K562 (cell line): ENCODE measurements around the gene DDHD1. TPM values are rescaled to one million over a fixed set of nuclear protein-coding genes. Genes with fewer than 3 reads are reported as not detected.

Source experiments
- ATAC-seq: fragments of 200-7000 bp; cut with Tn5 transposase; 3 replicates; pipeline ENCODE4 v1.9.1; 2020; ENCODE audit warnings: moderate library complexity
- BruUV-seq: library from RNA; stranded (reverse); fragments of 400-500 nt; replicated peaks from 2 replicates; lab custom pipeline; 2021; lab: Mats Ljungman, UMichigan
- CTCF ChIA-PET: fragments of 300-600 bp; formaldehyde crosslinking; extraction: SDS; loops from one replicate; lab custom pipeline; 2021; ENCODE audit warnings: low intra/inter-chr PET ratio; lab: Yijun Ruan, JAX
- POLR2A ChIA-PET: fragments of 300-600, 350-650 bp; sonication (Branson Sonifier 250); formaldehyde crosslinking; extraction: SDS; loops from one replicate; lab custom pipeline; 2021; ENCODE audit warnings: antibody characterized with exemption, inconsistent platforms; lab: Yijun Ruan, JAX
- DNase-seq, 4 experiments: peaks; one replicate each; pipeline versions ENCODE4 v3.0.0 to v3.0.0-alpha.2; 2011 to 2018; ENCODE audit warnings: low spot score in 3 of 4, mixed read lengths in 3 of 4; ENCODE audit errors: extremely low read depth in 1 of 4
- FAIRE-seq: peaks from 2 replicates; lab custom pipeline; 2011; peaks lifted over from hg19 to GRCh38; lab: Jason Lieb, UNC
- H2AFZ ChIP-seq: 2 replicates; pipeline ENCODE4 v1.6.0; 2011; ENCODE audit warnings: low read depth, low read length, control low read depth, inconsistent platforms
- H3K27ac ChIP-seq: fragments of 200-600 bp; 3 replicates; pipeline ENCODE4 v1.8.0; 2011; ENCODE audit warnings: low read depth, mild to moderate bottlenecking, control low read depth, inconsistent platforms, low read length, moderate library complexity, mixed read lengths; ENCODE audit errors: extremely low read depth
- H3K27me3 ChIP-seq, 2 experiments: fragments of 300-600 bp in 1 of 2; 2 replicates in 1 of 2; 3 replicates in 1 of 2; pipeline versions ENCODE4 v1.6.0 to v1.8.0; 2011; ENCODE audit warnings: inconsistent platforms in 2 of 2, low read length in 2 of 2, mild to moderate bottlenecking in 1 of 2, mixed read lengths in 1 of 2, moderate library complexity in 1 of 2; ENCODE audit not compliant: control insufficient read depth in 2 of 2, insufficient read depth in 2 of 2
- H3K36me3 ChIP-seq: fragments of 300-600 bp; 3 replicates; pipeline ENCODE4 v1.8.0; 2011; ENCODE audit warnings: mild to moderate bottlenecking, low read length, inconsistent platforms; ENCODE audit not compliant: control insufficient read depth, insufficient read depth
- H3K4me1 ChIP-seq, 2 experiments: fragments of 200-600 bp in 1 of 2; replicated peaks in 1 of 2; 2 replicates in 1 of 2; 3 replicates in 1 of 2; pipeline versions ENCODE4 v1.5.1 to v1.8.0; 2011; ENCODE audit warnings: inconsistent platforms in 2 of 2, low read length in 2 of 2, mild to moderate bottlenecking in 1 of 2, mixed read lengths in 1 of 2, moderate library complexity in 1 of 2; ENCODE audit not compliant: control insufficient read depth in 2 of 2, insufficient read depth in 2 of 2
- H3K4me2 ChIP-seq: 2 replicates; pipeline ENCODE4 v1.6.1; 2011; ENCODE audit warnings: low read length, control low read depth, inconsistent platforms, mixed read lengths; ENCODE audit not compliant: insufficient read depth
- H3K4me3 ChIP-seq: fragments of 200-600 bp; sonication (generic), shearing (Covaris generic); 2 replicates; pipeline ENCODE4 v1.5.1; 2016; ENCODE audit warnings: control low read depth, inconsistent platforms
- H3K79me2 ChIP-seq: fragments of 200-600 bp; 3 replicates; pipeline ENCODE4 v1.8.0; 2011; ENCODE audit warnings: low read length, inconsistent platforms; ENCODE audit not compliant: control insufficient read depth, insufficient read depth
- H3K9ac ChIP-seq, 2 experiments: 2 replicates each; pipeline versions ENCODE4 v1.6.0 to v1.6.1; 2011; ENCODE audit warnings: low read depth in 2 of 2, low read length in 2 of 2, control low read depth in 1 of 2, inconsistent platforms in 1 of 2, mild to moderate bottlenecking in 1 of 2, mixed read lengths in 1 of 2; ENCODE audit not compliant: insufficient read depth in 1 of 2
- H3K9me1 ChIP-seq: one replicate; pipeline ENCODE4 v1.6.0; 2011; ENCODE audit warnings: inconsistent platforms, mild to moderate bottlenecking, low read length, moderate library complexity; ENCODE audit not compliant: control insufficient read depth, insufficient read depth
- H3K9me3 ChIP-seq: replicated peaks from 2 replicates; pipeline ENCODE4 v1.5.1; 2011; ENCODE audit warnings: low read depth, low read length, inconsistent platforms; ENCODE audit not compliant: control insufficient read depth, insufficient read depth
- H4K20me1 ChIP-seq: replicated peaks from 2 replicates; pipeline ENCODE4 v1.6.1; 2011; ENCODE audit warnings: low read length, inconsistent platforms, mixed read lengths; ENCODE audit not compliant: control insufficient read depth, insufficient read depth
- CHAMP1 ChIP-seq: fragments of 450-650 bp; IDR thresholded peaks from 2 replicates; pipeline ENCODE4 v1.6.1; 2016; ENCODE audit warnings: mild to moderate bottlenecking
- CTCF ChIP-seq, 3 experiments: IDR thresholded peaks in 2 of 3; conservative IDR thresholded peaks in 1 of 3; 2 replicates each; pipeline ENCODE4 v1.5.1; 2011 to 2012; ENCODE audit warnings: low read length in 3 of 3, mild to moderate bottlenecking in 3 of 3, control low read depth in 2 of 3, improper control_type of control experiment in 1 of 3, inconsistent platforms in 1 of 3, low read depth in 1 of 3, mixed read lengths in 1 of 3, moderate library complexity in 1 of 3; ENCODE audit not compliant: insufficient read depth in 2 of 3
- ESRRB ChIP-seq: fragments of 250-450 bp; sonication (Bioruptor Pico); IDR thresholded peaks from 2 replicates; pipeline ENCODE4 v1.5.0; 2020; ENCODE audit warnings: mild to moderate bottlenecking, moderate library complexity, borderline replicate concordance
- HNRNPH1 ChIP-seq: fragments of 200-400 bp; formaldehyde crosslinking; optimal IDR thresholded peaks from 2 replicates; pipeline ENCODE3; 2017; ENCODE audit warnings: low read depth, mild to moderate bottlenecking, low read length, moderate library complexity
- JUN ChIP-seq, 2 experiments: sonication (generic) in 1 of 2; formaldehyde crosslinking in 1 of 2; IDR thresholded peaks; 2 replicates each; pipeline versions ENCODE4 v1.6.1 to v1.8.0; 2012 to 2022; ENCODE audit warnings: borderline replicate concordance in 2 of 2, mild to moderate bottlenecking in 2 of 2, improper control_type of control experiment in 1 of 2, low read depth in 1 of 2, low read length in 1 of 2, missing genetic modification reagents in 1 of 2
- RREB1 ChIP-seq: fragments of 250-450 bp; sonication (Bioruptor Pico); IDR thresholded peaks from 2 replicates; pipeline ENCODE4 v1.4.0; 2020
- SPI1 ChIP-seq: IDR thresholded peaks from 2 replicates; pipeline ENCODE4 v1.6.1; 2011; ENCODE audit warnings: low read depth, low read length, control low read depth, borderline replicate concordance
- TCF3 ChIP-seq: sonication (generic); formaldehyde crosslinking; IDR thresholded peaks from 2 replicates; pipeline ENCODE4 v1.4.0; 2020; ENCODE audit warnings: mild to moderate bottlenecking, missing genetic modification reagents
- TGIF2 ChIP-seq: sonication (generic); formaldehyde crosslinking; IDR thresholded peaks from 2 replicates; pipeline ENCODE4 v1.8.1; 2022; ENCODE audit warnings: mild to moderate bottlenecking, missing genetic modification reagents, moderate library complexity
- TRIM28 ChIP-seq: fragments of 450-650 bp; IDR thresholded peaks from 2 replicates; pipeline ENCODE4 v1.6.1; 2017
- ZEB2 ChIP-seq: fragments of 450-650 bp; IDR thresholded peaks from 2 replicates; pipeline ENCODE4 v1.6.1; 2016
- ZNF124 ChIP-seq: sonication (generic); formaldehyde crosslinking; IDR thresholded peaks from 2 replicates; pipeline ENCODE4 v1.8.1; 2022; ENCODE audit warnings: missing genetic modification reagents
- ZNF644 ChIP-seq: fragments of 200-800 bp; sonication (Bioruptor generic); IDR thresholded peaks from 2 replicates; pipeline ENCODE4 v1.6.1; 2016; ENCODE audit warnings: low read depth, missing genetic modification characterization, missing compliant biosample characterization
- WGBS: fragments of 100-300 bp; shearing (Covaris generic); methylation state at CpG from one replicate; pipeline ENCODE4 v1.1.6; 2016; ENCODE audit warnings: low coverage, mixed read lengths; ENCODE audit not compliant: insufficient coverage; ENCODE audit errors: missing lambda C conversion rate; 5-methylcytosine and 5-hydroxymethylcytosine counted together
- in situ Hi-C: fragments of 300-500 bp; cut with MboI; formaldehyde crosslinking; loops from 4 replicates; pipeline ENCODE4 v1.15.0; 2018; ENCODE audit warnings: inconsistent platforms, mixed read lengths
- intact Hi-C: fragments of 100-400 bp; cut with micrococcal nuclease; formaldehyde crosslinking; loops from 2 replicates; pipeline ENCODE4 v1.14.2; 2022
- polyA plus RNA-seq, 8 experiments: library from polyadenylated mRNA; depleted of rRNA in 4 of 8; stranded (reverse) in 5 of 8; unstranded in 3 of 8; fragments of >200 nt; fragmentation: Nextera tagmentation in 2 of 8; fragmentation: Illumina TruSeq in 1 of 8; extraction: Ambion mirVana in 2 of 8; extraction: Trizol in 1 of 8; gene quantifications; 2 replicates each; pipeline versions ENCODE4 v1.2.1 to v1.2.3, GENCODE V29; 2011 to 2014; ENCODE audit warnings: inconsistent platforms in 1 of 8, missing spikeins in 1 of 8
- total RNA-seq, 7 experiments: library from RNA; depleted of rRNA in 6 of 7; stranded (reverse); fragments of >200 nt in 6 of 7; fragmentation: Illumina TruSeq in 2 of 7; extraction: Trizol in 2 of 7; gene quantifications; 2 replicates each; pipeline versions ENCODE4 v1.2.1 to v1.2.3, GENCODE V29; 2011 to 2021; ENCODE audit warnings: low replicate concordance in 1 of 7

Gene DDHD1
- total and polyA plus RNA-seq, 9 of the 15 experiments (the other 6 are each of a cell fraction or from before 2014, with no cell fraction given) = 1.2 to 12.3 (median 5.0) TPM

GRCh38 chr14:53041067-53041466, 112.1 kb downstream of the DDHD1 start:
- no peaks in the 10 kb centered on the region for H3K27me3 ChIP-seq
- no peak overlapping the region for H2AFZ ChIP-seq
- ChIA-PET CTCF (no interaction called here), POLR2A (no interaction called here)
- no peak overlapping the region for H3K4me3 ChIP-seq
- H3K36me3 ChIP-seq = peaks cover 21% of the 10 kb centered on the region; the same call in 2 of the 3 replicates
- ATAC-seq (no peak), FAIRE-seq (no peak), DNase-seq (no peak)
- no peaks in the 10 kb centered on the region for H4K20me1 ChIP-seq
- H3K4me1 ChIP-seq = no peaks in the 10 kb centered on the region
- no peak overlapping the region for H3K27ac ChIP-seq
- no peaks in the 10 kb centered on the region for H3K9me1 ChIP-seq
- in situ Hi-C loops = no loop called here
- H3K4me2 ChIP-seq = no peak overlapping the region
- no peaks in the 10 kb centered on the region for H3K9me3 ChIP-seq
- no peak overlapping the region for H3K9ac ChIP-seq
- intact Hi-C loops = no loop called here
- no TSS peak for BruUV-seq
- H3K79me2 ChIP-seq = no peaks in the 10 kb centered on the region
- 76% methylated on average over 2 of the region's 2 CpGs for WGBS
- TF ChIP-seq JUN (IDR thresholded peaks at IDR 0.05; ENCODE audit: borderline replicate concordance, low read depth, low read length) = no peak
- TF ChIP-seq JUN (CRISPR knock-in tag; IDR thresholded peaks at IDR 0.05; ENCODE audit: borderline replicate concordance) = no peak
- no peak for TF ChIP-seq SPI1
- no peak for TF ChIP-seq TCF3 (CRISPR knock-in tag)
- TF ChIP-seq CHAMP1 = no peak
- TF ChIP-seq RREB1 (CRISPR knock-in tag) = no peak
- TF ChIP-seq TGIF2 (CRISPR knock-in tag) = no peak
- TF ChIP-seq ZNF124 (CRISPR knock-in tag) = no peak
- no peak for TF ChIP-seq TRIM28
- no peak for TF ChIP-seq ZNF644 (tag)
- no peak for TF ChIP-seq ESRRB (CRISPR knock-in tag)
- no peak for TF ChIP-seq ZEB2
- no peak for TF ChIP-seq CTCF (IDR thresholded peaks at IDR 0.05 in 2 of 3, conservative IDR thresholded peaks at IDR 0.05 in 1 of 3; ENCODE audit: insufficient read depth in 2 of 3, low read depth in 1 of 3, low read length in 3 of 3)
- TF ChIP-seq HNRNPH1 = no peak
